Neural progenitor cell (in vitro differentiated cells): ENCODE results near the gene TREH.

Source experiments
- EZH2 ChIP-seq: fragments of 200-600 bp; sonication (generic); IDR thresholded peaks from 2 replicates; pipeline ENCODE4 v1.6.1; 2017; ENCODE audit warnings: antibody characterized with exemption, mild to moderate bottlenecking, moderate library complexity
- TF ChIP-seq, protein P1 (sequence below): fragments of 200-600 bp; sonication (generic); IDR thresholded peaks from 2 replicates; pipeline ENCODE4 v1.5.1; 2017; ENCODE audit warnings: antibody characterized with exemption, mild to moderate bottlenecking

DNA sequence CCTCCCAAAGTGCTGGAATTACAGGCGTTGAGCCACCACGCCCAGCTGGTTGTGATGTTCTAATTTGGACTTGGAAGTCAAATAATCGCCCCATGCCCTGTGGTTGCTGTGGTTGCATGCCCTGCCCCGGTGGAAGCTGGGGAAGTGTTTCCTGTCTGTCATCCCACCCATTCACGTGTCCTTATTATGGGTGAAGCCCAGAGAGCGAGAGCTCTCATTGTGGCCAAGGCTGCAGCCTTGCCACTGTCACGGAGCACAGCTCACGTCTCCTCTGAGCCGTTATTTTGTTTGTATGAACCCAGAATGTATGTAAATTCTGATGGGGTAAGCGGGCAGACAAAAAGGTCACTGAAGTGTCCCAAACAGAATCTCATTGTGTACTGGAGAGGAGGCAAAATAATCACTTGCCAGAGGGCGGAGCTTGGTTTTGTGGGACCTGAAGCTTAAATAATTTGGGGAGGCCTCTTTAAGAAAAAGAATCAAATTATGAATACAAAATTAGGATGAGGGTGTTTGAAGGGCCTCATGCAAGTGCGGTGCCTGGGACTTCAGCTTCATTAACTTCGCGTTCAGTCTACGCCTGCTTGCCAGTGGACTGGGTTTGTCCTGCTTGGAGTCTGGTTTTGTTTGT is 25.8 kb upstream of the TREH start:
- TF ChIP-seq, protein P1, sequence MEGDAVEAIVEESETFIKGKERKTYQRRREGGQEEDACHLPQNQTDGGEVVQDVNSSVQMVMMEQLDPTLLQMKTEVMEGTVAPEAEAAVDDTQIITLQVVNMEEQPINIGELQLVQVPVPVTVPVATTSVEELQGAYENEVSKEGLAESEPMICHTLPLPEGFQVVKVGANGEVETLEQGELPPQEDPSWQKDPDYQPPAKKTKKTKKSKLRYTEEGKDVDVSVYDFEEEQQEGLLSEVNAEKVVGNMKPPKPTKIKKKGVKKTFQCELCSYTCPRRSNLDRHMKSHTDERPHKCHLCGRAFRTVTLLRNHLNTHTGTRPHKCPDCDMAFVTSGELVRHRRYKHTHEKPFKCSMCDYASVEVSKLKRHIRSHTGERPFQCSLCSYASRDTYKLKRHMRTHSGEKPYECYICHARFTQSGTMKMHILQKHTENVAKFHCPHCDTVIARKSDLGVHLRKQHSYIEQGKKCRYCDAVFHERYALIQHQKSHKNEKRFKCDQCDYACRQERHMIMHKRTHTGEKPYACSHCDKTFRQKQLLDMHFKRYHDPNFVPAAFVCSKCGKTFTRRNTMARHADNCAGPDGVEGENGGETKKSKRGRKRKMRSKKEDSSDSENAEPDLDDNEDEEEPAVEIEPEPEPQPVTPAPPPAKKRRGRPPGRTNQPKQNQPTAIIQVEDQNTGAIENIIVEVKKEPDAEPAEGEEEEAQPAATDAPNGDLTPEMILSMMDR, result no peak
- no peak for TF ChIP-seq EZH2
